Peyer's patch (tissue), 4 donors: ENCODE results near the gene SH3BP5L.

Source experiments
- POLR2A ChIP-seq, 2 donors: fragments of 450-650 bp; IDR thresholded peaks; one replicate each; pipeline ENCODE4 v1.5.1; 2017; ENCODE audit warnings: antibody characterized with exemption in 2 of 2, mild to moderate bottlenecking in 2 of 2, moderate library complexity in 2 of 2
- TF ChIP-seq, protein P1 (sequence below), 6 experiments: fragments of 450-650 bp in 4 of 6; fragments of 200-600 bp in 2 of 6; sonication (generic) in 1 of 6; IDR thresholded peaks; one replicate each; pipeline ENCODE4 v1.5.1; 2017 to 2019; ENCODE audit warnings: antibody characterized with exemption in 6 of 6, mild to moderate bottlenecking in 3 of 6, moderate library complexity in 1 of 6

DNA sequence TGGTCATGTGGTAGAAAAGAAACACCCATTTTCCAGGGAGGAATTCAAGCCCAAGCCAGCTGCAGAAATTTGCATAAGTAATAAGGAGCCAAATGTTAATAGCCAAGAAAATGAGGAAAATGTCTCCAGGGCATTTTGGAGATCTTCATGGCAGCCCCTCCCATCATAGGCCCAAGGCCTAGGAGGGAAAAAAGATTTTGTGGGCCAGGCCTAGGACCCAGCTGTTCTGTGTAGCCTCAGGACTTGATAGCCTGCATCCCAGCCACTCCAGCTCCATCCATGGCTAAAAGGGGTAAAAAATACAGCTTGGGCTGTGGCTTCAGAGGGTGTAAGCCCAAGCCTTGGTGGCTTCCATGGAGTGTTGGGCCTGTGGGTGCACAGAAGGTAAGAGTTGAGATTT lies 48.7 kb downstream of the SH3BP5L start:
- no peak for TF ChIP-seq POLR2A (IDR thresholded peaks at IDR 0.05)
- TF ChIP-seq, protein P1, sequence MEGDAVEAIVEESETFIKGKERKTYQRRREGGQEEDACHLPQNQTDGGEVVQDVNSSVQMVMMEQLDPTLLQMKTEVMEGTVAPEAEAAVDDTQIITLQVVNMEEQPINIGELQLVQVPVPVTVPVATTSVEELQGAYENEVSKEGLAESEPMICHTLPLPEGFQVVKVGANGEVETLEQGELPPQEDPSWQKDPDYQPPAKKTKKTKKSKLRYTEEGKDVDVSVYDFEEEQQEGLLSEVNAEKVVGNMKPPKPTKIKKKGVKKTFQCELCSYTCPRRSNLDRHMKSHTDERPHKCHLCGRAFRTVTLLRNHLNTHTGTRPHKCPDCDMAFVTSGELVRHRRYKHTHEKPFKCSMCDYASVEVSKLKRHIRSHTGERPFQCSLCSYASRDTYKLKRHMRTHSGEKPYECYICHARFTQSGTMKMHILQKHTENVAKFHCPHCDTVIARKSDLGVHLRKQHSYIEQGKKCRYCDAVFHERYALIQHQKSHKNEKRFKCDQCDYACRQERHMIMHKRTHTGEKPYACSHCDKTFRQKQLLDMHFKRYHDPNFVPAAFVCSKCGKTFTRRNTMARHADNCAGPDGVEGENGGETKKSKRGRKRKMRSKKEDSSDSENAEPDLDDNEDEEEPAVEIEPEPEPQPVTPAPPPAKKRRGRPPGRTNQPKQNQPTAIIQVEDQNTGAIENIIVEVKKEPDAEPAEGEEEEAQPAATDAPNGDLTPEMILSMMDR (IDR thresholded peaks at IDR 0.05): no peak
